ENCODE measurements around the gene TMEM63A.
"Not testable (repeated sequence)": the region's sequence is repeated elsewhere in the genome, so short reads cannot be mapped to it uniquely, and the experiment has no call there.

Gene TMEM63A

DNA sequence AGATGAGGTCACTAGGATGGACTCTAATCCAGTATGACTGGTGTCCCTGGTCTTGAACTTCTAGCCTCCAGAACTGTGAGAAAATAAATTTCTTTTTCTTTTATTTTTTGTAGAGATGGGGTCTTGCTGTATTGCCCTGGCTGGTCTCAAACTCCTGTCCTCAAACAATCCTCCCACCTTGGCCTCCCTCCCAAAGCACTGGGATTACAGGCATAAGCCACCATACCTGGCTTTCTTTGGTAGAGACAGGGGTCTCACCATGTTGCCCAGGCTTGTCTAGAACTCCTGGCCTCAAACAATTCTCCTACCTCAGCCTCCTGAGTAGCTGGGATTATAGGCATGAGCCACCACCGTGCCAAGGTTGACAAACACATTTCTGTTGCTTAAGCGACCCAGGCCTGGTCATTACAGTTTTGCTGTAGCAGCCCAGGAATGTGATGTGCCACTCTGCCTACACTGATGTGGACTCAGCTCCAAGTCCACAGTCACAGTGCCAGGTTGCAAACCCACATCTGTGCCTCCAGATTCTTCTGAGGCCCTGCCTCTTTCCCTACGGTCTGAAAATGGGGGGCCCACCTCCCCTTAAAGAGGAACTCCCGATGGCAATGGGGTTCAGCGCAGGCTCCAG, 25.9 kb upstream of the TMEM63A start:
- DNase-seq = no peak

DNA sequence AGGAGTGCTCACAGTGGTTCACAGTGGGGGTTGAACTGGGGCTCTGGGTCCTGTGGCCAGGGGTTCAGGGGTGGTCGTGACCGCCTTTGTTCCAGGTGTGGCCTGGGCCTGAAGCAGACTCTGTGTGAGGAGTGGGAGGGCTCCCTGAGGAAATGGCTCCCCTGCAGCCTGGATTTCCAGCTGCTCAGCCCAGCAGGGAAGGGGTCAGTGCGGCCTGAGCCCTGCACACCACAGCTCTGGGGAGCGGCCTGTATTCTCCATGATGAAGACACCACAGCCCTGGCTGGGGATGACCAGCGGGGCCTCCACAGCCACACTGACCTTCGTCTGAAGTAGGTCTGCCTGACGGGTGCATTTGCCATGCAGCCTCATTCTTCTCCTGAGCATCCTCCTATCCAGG, 25.2 kb upstream of the TMEM63A start:
- no peak for DNase-seq

DNA sequence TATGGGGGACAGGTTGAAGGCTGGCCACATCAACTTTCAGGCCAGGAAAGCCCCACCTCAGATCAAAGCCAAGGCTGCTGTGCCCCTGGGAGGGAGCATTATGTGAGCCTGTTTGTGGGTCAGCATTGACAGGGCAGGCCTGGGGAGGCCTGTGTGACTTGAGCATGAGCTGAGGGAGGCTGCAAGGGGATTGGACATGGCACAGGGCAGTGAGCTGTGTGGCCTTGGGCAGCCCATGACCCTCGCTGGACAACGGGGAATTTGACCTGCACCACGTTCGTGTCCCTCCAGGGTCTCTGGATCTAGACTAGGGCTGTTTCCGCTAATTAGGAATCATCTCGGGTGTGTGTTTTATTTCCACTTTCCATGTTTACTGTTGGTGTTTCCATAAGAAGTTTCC, 24.3 kb upstream of the TMEM63A start:
- DNase-seq = no peak

DNA sequence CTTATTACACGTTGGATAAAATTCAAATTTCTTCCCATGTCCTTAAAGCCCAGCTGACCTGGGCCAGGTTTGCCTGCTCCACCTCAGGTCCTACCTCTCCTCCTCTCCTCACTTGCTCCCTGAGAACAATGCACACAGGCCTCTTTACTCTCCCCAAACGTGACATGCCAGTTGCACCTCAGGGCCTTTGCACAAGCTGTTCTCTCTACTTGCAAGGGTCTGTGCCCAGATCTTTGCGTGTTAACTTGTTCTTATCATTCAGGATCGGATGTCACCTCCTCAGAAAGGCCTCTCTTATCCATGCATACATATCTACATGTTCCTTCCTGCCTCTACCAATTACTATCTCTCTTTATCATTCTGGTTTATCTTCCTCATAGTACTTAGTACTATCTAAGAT, 21.4 kb upstream of the TMEM63A start:
- no peak for DNase-seq

DNA sequence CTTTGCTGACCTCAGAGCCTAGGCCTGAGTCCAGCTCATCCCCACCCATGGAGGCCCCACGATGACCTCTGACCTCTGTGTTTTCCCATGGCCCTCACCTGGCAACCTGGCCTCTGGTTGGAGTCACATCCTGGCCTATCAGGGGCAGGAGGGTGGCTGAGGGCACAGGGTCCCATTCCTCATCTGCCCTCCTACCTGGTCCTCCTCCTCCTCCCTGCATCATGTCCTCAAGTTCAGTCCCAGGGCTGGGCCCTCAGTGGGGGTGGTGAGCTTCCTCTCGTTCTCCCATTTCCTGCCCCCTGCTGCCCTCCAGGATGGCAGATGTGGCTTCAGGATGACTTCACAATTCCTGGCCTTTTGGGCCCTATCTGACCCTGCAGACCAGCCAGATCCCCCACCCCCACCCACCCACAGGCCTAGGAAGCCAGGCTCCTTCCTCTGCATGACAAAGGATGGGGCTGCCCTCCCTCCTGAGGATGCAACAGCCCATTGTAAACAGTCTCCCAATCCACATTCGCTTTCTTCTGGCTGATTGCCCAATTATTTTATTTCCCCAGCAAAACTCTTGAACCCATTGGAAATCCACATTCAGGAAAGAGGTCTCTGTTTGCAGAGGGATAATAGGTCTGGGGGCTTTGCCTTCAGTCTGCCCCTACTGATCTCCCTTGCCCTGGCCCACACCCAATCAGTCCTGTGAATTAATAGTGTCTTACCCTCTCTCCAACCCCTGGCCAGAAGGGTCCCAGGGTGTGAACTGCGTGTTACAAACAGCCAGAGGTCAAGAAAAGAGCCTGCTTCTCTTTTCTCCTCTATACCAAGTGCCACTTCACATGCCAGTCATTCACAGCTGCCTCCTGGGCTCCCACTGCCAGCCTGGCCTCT, 17.1 kb upstream of the TMEM63A start:
- no peak for DNase-seq

DNA sequence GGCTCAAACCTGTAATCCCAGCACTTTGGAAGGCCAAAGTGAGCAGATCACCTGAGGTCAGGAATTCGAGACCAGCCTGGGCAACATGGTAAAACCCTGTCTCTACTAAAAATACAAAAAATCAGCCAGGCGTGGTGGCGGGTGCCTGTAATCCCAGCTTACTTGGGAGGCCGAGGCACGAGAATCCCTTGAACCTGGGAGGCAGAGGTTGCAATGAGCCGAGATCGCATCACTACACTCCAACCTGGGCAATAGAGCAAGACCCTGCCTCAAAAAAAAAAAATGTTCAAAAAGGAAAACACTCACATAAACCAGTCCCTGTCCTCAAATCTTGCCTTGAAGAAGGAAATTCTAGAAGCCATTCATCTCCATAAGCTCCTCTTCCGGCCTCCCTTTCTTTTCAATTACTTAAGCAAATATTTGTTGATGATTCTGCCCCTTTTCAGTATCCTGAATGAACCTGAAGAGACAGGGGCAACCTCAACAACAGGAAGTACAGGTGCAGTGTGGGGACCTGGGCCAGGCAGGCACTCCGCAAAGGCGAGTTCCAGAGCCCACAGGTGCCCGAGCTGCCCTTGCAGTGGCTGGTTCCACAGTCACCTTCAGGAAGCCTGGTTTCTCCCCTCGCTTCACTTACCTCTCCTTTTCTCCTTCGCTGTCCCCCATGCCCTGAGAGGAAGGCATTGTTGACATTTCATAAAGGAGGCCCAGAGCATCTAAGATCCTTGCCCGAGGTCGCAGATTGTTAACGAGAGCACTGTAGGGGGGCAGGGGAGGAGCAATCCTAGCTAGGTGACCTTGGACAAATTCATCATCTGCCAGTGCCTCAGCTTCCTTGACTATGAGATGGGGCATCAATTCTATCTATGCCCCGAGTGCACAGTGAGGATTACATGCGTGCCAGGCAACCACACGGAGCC, 15.7 kb upstream of the TMEM63A start:
- no peak for DNase-seq

DNA sequence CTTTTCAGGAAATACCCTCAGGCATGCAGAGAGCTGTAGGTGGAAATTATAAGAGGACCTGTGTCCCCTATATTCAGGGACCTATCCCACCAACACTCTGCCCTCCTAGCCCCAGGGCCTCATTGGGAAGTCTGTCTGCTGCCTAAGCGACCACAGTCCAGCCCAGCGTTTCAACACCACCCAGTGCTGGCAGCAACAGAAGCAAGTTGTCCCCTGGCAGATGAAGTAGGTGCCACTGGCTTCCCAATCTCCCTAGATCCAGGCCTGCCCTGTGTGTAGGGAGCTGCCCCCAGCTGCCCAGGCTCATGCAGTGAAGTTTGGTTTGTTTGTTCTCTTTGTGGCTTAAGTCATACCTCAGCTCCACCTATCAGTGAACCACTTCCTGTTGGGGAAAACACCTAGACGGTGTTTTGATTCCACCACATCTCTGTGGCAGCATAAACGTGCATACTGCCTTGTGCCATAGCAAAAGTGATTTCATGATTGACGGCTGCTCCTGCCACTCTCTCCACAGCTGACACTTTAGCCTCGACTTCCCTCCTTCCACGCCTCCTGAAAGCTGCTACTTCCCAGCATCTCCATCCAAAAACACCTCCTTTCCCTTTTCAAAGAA, 14.9 kb upstream of the TMEM63A start:
- DNase-seq = no peak

DNA sequence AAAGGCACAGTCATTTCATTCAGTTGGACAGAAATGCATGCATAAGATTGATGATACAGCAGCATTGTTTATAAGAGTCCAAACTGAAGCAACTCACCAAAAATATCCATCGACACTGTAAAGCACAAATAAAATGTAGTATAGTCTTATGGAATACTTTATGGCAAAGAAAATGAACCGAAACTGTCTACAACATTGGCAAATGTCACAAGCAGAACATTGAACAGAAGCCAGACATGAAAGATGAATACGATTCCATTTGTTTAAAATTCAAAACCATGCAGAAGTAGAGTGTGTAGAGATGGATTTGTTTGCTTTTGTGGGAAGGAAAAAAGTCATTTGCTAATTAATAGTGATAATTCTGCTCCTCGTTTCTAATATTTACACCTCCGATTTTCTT, 14.3 kb upstream of the TMEM63A start:
- DNase-seq = no peak

DNA sequence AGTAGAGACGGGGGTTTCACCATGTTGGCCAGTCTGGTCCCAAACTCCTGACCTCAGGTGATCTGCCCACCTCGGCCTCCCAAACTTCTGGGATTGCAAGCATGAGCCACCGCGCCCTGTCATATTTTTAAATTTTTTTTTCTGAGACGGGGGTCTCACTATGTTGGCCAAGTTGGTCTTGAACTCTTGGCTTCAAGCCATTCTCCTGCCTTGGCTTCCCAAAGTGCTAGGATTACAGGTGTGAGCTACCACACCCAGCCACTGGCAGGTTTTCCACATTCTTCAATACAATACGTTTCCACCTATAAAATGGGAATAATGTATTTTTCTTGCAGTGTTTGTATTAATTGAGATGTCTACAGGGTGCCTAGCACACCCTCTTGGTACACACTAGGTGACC, 10.1 kb upstream of the TMEM63A start:
- no peak for DNase-seq

DNA sequence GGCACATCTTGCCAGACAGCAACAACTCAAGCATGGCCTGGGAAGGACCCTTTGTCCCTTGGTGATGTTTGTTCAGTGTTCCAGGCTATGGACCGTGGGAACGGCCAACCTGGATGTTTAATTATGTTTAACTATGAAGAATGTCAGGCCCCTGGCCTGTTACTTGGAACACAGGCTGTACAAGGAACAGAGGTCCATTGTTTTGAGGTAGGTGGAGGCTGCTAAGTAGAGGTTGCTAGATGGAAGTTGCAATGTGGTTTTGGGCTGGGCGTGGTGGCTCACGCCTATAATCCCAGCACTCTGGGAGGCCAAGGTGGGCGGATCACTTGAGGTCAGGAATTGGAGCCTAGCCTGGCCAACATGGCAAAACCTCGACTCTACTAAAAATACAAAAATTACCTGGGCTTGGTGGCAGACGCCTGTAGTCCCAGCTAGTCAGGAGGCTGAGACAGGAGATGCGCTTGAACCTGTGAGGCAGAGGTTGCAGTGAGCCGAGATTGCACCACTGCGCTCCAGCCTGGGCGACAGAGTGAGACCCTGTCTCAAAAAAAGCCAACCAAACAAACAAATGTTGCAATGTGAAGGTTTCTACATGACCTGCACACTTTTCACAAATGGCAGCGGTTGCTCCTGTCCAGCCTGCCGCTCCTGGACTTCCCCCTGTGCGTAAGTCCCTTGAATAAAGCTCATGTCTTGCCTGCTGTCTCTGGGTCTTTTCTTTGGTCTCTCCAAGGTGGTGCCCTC, 9.2 kb upstream of the TMEM63A start:
- DNase-seq = no peak

DNA sequence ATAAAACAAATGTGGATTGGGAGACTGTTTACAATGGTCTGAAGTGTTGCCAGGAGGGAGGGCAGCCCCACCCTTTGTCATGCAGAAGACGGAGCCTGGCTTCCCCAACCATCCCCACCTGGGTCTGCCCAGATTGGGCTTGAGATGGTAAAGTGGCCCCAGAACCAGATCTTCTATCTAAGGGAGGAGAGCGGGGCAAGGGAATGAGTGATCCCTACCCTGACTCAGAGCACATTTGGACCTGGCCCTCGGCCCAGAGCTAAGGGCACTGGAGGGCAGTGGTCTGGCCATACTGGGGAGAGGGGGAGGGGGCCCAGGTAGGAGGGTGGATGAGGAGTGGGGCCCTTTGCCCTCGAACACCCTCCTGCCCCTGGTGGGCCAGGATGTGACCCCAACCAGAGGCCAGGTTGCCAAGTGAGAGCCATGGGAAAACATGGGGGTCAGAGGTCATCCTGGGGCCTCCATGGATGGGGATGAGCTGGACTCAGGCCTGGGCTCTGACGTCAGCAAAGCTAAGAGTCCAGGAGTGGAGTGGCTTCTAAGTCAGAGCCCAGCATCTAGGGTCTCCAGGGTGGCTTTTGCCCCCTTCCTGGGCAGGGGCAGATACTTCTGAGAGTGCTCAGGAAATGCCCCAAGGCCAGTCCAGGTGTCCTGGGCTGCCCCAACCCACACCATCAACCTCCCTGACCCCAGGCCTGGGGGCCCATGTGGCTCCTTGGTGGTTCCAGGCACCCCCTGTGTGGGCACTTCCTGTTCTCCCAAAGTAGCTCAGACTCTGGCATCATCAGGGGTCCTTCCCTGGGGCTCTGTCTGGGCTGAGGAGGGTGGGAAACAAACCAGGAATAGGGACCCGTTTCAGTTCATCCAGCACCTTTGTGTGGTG, 8.4 kb upstream of the TMEM63A start:
- DNase-seq = no peak

DNA sequence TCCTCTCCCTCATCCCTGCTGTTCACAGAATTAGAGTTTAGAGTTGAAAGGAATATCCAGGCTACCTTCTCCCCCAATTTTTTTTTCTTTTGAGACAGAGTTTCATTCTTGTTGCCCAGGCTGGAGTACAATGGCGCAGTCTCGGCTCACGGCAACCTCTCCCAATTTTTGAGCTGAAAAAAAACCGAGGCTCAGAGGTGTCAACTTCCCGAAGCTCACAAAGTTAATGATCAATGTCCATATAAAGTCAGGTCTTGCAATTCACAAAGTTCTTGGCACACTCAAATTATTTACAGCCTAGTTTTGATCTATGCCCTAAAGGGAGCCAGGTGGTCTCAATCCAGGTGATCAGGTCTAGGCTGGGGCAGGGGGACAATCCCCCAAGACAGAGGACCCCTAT, 7.6 kb upstream of the TMEM63A start:
- no peak for DNase-seq

DNA sequence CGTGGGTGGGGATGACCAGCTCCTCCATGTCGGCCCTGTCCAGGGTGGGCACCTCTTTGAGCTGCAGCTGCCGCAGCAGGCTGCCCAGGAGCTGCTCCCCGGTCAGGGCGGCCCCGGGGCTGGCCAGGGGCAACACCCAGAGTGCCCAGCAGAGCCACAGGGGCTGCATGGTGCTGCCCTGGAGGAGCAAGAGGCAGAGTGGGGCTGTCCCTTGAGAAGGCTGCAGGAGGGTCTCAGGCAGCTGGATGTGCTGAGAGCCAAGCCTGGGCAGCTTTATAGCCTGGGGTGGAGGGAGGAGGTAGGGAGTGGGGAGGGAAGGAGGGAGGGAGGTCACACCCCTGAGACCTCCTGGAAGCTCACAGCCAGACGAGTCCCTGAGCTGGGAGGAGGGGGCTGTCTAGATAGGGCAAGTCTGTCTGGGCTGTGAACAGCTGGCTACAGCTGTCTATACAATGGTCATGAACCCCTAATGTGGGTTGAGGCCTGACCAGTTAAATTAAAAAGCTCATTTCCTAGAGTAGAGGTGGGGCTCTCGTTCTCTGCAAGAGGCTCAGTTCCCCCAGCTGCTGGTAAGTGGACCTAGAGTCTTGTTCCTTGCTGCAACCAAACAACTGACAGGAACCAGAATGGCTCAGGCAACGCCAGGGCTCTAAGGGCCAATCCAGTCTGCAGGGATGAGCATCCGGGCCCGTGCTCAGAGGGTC, 6.9 kb upstream of the TMEM63A start, which contains the start of gene LEFTY1:
TSS of gene LEFTY1 (minus strand) at position 249 of the 704 bp plus-strand sequence. CDS start at position 169, 80 bp downstream.
- DNase-seq = no peak

DNA sequence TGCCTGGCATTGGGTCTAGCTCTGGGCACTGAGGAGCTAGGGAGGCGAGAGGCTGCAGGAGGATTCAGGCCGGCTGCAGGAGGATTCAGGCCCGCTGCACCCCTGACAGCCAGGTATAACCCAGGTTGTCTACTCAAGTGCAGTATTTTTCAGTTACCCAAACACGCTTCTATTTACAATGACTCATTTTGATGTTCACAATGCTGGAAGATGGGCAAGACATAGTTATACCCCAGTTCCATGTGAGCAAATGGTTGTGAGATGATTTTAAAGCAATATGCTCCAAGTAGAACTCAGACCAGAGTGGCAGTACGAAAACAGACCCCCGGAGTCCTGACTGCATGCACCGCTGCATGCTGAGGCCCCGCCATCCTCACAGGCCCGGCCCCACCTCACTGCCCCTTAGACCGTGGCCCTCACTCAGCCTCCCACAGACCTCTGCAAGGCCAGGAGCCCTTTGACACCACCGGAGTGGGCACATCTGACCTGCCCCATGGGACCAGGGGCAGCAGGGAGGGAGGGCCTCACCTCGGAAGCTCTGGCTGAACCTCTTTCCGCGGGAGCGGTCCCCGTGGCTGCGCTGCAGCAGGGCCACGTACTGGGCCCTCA, 6.2 kb upstream of the TMEM63A start:
- no peak for DNase-seq

DNA sequence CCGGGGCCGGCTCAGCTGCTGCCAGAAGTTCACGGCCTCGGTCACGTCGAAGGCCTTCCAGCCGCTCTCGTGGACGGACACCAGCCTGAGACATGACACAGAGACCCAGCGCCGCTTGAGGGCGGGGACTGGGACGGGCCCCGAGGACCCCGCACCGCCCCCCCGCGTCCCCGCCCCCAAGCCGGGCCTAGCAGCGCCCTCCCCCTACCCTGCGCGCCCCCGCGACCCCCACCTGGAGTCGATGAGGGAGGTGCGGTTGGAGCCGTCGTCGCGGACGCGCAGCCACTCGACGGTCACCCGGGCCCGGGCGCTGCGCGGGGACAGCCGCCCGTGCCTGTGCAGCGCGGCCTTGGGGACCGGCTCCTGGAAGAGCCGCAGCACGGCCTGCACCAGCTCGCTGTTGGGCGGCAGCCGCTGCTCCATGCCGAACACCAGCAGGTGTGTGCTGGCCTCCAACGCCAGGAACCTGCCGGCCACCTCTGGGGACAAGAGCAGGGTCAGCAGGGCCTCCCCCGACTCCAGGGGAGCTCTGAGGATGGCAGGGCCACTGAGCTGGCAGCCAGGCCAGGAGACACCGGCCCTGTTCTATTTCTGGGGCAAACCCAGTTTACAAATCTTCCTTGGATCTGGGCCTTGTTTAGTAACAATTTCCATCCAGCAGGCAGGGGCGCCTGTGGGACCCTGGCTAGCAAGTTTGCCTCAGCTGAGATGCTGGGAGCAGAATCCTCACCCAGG, 5.5 kb upstream of the TMEM63A start:
- not testable (repeated sequence) for DNase-seq

DNA sequence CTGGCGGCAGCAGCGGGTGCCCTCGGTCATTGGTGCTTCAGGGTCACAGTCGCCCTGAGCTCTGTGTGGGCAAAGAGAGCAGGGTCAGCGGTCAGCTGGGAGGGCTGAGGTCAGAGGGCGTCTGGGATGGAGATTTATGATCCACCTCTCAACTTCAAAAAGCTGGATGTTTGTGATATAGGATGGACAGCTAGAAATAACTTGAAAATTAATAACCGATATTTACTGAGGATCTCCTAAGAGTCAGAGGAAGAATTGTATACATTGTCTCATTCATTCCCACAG, 4.8 kb upstream of the TMEM63A start:
- DNase-seq = no peak

DNA sequence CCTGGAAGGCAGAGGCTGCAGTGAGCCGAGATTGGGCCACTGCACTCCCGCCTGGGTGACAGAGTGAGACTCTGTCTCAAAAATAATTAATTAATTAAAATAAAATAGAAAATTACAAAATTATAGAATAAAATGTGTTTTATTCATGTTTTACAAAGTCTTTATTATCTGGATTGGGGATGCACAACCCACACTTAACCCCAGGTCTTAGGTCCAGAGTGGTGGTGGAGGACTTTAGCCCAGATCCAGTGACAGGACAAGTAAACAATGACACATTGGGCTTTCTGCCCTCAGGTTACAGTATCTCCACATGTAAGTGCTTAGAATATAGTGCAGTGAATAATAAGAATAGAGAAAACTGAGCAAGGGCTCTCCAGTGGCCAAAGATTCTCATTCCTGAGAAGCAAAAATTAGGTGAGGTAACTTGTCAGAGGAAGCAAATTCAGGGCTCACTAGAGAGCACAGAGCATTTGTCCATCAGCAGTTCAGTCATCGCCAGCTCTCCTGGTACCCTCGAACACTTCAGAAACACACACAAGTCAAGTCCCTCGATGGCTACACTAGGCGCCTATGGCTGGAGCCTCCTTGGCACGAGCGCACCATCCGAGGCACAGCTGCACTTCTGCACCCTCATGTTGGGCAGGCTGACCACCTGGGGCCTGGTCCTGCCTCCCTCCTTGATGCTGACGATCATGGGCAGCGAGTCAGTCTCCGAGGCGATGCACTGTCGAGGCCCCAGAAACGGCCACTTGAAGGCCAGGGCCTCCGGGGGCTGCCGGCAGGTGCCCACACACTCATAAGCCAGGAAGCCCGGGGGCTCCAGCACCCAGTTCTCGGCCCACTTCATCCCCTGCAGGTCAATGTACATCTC, 4.2 kb upstream of the TMEM63A start:
- DNase-seq = no peak

DNA sequence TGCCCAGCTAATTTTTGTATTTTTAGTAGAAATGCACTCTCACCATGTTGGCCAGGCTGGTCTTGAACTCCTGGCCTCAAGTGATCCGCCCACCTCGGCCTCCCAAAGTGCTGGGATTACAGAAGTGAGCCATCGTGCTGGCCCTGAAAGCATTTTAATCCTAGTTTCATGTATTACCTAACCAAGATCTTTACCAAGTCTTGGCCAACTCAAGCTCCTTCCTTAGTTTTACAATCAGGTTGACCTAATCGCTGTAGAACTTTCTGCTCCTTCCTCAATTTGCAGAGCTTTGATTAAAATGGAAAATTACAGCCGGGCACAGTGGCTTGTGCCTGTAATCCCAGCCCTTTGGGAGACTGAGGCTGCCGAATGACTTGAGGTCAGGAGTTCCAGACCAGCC, 3.2 kb upstream of the TMEM63A start:
- no peak for DNase-seq

Measured in cortex of kidney (tissue), 1 donor.